ENCODE data around the gene ELL2.
"Not testable (repeated sequence)": the region's sequence is repeated elsewhere in the genome, so short reads cannot be mapped to it uniquely, and the experiment has no call there.

ELL2 gene

GRCh38 chr5:95837492-95837891, 124.2 kb downstream of the ELL2 start:
- DNase-seq = no peak

GRCh38 chr5:95836971-95837370, 124.7 kb downstream of the ELL2 start:
- DNase-seq = not testable (repeated sequence)

GRCh38 chr5:95836544-95836943, 125.1 kb downstream of the ELL2 start:
- DNase-seq = no peak

DNA sequence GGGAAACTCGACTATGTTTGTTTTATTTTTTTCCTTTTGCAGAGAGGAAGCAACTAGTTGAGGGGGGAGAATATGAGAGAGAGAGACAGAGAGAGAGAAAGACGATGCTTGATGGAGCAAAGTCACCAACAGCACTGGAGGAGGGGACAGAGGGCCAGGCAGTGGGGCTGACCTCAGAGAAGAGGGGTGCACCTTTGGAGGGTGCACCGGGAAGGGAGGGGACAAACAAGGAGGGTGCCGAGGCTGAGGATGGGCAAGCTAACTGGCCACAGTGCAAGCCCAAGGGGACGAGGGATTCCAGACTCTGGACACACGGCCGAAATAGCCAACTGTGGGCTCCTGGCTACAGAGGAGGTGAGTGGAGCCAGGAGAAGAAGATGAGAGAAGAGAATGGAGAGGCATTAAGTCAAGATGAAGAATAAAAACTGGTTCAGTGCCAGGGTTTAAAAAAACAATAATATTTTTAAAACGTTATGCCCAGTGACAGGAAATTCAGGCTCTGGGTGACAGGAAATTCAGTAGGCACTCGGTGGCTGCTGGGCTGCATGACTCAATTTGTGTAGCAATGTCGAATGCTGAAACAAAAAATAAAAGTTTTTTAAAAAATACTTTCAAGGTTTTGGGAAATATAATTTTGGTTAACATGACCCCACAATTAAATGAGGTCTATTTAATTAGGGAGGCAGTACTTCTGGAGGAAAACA, 125.8 kb downstream of the ELL2 start:
- no peak for DNase-seq

Data from activated gamma-delta T cell (primary cell).